ENCODE measurements around the gene PCNT. TPM values are rescaled to one million over a fixed set of nuclear protein-coding genes. Genes with fewer than 3 reads are reported as not detected.

Gene PCNT
- total RNA-seq, 3 donors from 2014 or later: 20.4 to 36.9 (median 26.1) TPM

- peak in 1 of 3 donors; percentile 10 for DNase-seq
- no peak for ATAC-seq
- Histone ChIP-seq H3K4me1 (ENCODE audit: low read depth) (no peaks in the 10 kb centered on the region), H3K9me3 (no peaks in the 10 kb centered on the region), H3K36me3 (ENCODE audit: low read depth) (no peaks in the 10 kb centered on the region), H3K4me3 (no peak overlapping the region)
- intact Hi-C loops (cut with DNase I, micrococcal nuclease): no loop called here
- TF ChIP-seq CTCF (IDR thresholded peaks at IDR 0.05): no peak
These were observed 67.8 kb downstream of the PCNT start for GRCh38 chr21:46391773-46392172.

GRCh38 chr21:46392921-46393320 is 69.0 kb downstream of the PCNT start:
- intact Hi-C loops (cut with DNase I, micrococcal nuclease): no loop called here
- peak in 1 of 3 donors; percentile 43 for DNase-seq
- Histone ChIP-seq H3K4me3 (no peak overlapping the region), H3K36me3 (ENCODE audit: low read depth) (no peaks in the 10 kb centered on the region), H3K9me3 (no peaks in the 10 kb centered on the region), H3K4me1 (ENCODE audit: low read depth) (no peaks in the 10 kb centered on the region)
- no peak for ATAC-seq
- no peak for TF ChIP-seq CTCF (IDR thresholded peaks at IDR 0.05)

- Histone ChIP-seq H3K9me3 (no peaks in the 10 kb centered on the region), H3K4me3 (no peak overlapping the region), H3K36me3 (ENCODE audit: low read depth) (peaks cover 4% of the 10 kb centered on the region), H3K4me1 (ENCODE audit: low read depth) (no peaks in the 10 kb centered on the region)
- no peak for TF ChIP-seq CTCF (IDR thresholded peaks at IDR 0.05)
- DNase-seq (peak in 1 of 3 donors; percentile 40), ATAC-seq (no peak)
- intact Hi-C loops (cut with DNase I, micrococcal nuclease): no loop called here
These were observed 69.5 kb downstream of the PCNT start for GRCh38 chr21:46393451-46393940.

GRCh38 chr21:46393941-46394594 is 70.1 kb downstream of the PCNT start:
- Histone ChIP-seq H3K9me3 (no peaks in the 10 kb centered on the region), H3K4me3 (no peak overlapping the region), H3K36me3 (ENCODE audit: low read depth) (peaks cover 5% of the 10 kb centered on the region), H3K4me1 (ENCODE audit: low read depth) (no peaks in the 10 kb centered on the region)
- intact Hi-C loops (cut with DNase I, micrococcal nuclease): no loop called here
- no peak for TF ChIP-seq CTCF (IDR thresholded peaks at IDR 0.05)
- DNase-seq (peak in 1 of 3 donors; percentile 34), ATAC-seq (no peak)

- intact Hi-C loops (cut with DNase I, micrococcal nuclease): no loop called here
- DNase-seq (peak in 1 of 3 donors; percentile 19), ATAC-seq (no peak)
- Histone ChIP-seq H3K36me3 (ENCODE audit: low read depth) (peaks cover 5% of the 10 kb centered on the region), H3K4me1 (ENCODE audit: low read depth) (no peaks in the 10 kb centered on the region), H3K4me3 (no peak overlapping the region), H3K9me3 (no peaks in the 10 kb centered on the region)
- no peak for TF ChIP-seq CTCF (IDR thresholded peaks at IDR 0.05)
These were observed 70.7 kb downstream of the PCNT start for GRCh38 chr21:46394595-46395104.
